ENCODE results near the gene MB21D2.
A peak's percentile ranks its signal among the peaks of the same experiment; 100 is the strongest.
"Not testable (repeated sequence)": the region's sequence is repeated elsewhere in the genome, so short reads cannot be mapped to it uniquely, and the experiment has no call there.

Gene MB21D2

GRCh38 chr3:192917404-192918274 is at the start of gene MB21D2:
TSS of gene MB21D2 (minus strand) at chr3:192917856. CDS start at chr3:192917840, 16 bp downstream.
- peak within 1 kb of the TSS; percentile 92 for H3K27ac ChIP-seq (ENCODE audit: low read depth, low read length)
- H3K4me3 ChIP-seq (ENCODE audit: low read depth, low read length) = peak within 1 kb of the TSS; percentile 99
- peaks cover 49% of the 10 kb centered on the region for H3K4me1 ChIP-seq (ENCODE audit: control insufficient read depth, insufficient read depth, low read length)
- H3K27me3 ChIP-seq (ENCODE audit: control insufficient read depth, insufficient read depth, low read length) = peaks cover 9% of the 10 kb centered on the region; the same call in 1 of the 2 replicates
- no peaks in the 10 kb centered on the region for H3K9me3 ChIP-seq (ENCODE audit: control insufficient read depth, insufficient read depth, low read length)
- peak within 1 kb of the TSS; percentile 92 for H3K9ac ChIP-seq (ENCODE audit: low read depth, low read length)
- no peaks in the 10 kb centered on the region for H3K36me3 ChIP-seq (ENCODE audit: control insufficient read depth, insufficient read depth, low read length)

- H3K9me3 ChIP-seq (ENCODE audit: control insufficient read depth, insufficient read depth, low read length); H3K36me3 ChIP-seq (ENCODE audit: control insufficient read depth, insufficient read depth, low read length); H3K27ac ChIP-seq (ENCODE audit: low read depth, low read length); H3K4me3 ChIP-seq (ENCODE audit: low read depth, low read length); H3K4me1 ChIP-seq (ENCODE audit: control insufficient read depth, insufficient read depth, low read length); H3K27me3 ChIP-seq (ENCODE audit: control insufficient read depth, insufficient read depth, low read length); H3K9ac ChIP-seq (ENCODE audit: low read depth, low read length): not testable (repeated sequence)
These were observed 47.5 kb upstream of the MB21D2 start for GRCh38 chr3:192964959-192965719.

- H3K27me3 ChIP-seq (ENCODE audit: control insufficient read depth, insufficient read depth, low read length) = no peaks in the 10 kb centered on the region
- no peak overlapping the region for H3K27ac ChIP-seq (ENCODE audit: low read depth, low read length)
- H3K9ac ChIP-seq (ENCODE audit: low read depth, low read length) = no peak overlapping the region
- H3K9me3 ChIP-seq (ENCODE audit: control insufficient read depth, insufficient read depth, low read length) = no peaks in the 10 kb centered on the region
- H3K4me1 ChIP-seq (ENCODE audit: control insufficient read depth, insufficient read depth, low read length) = no peaks in the 10 kb centered on the region
- H3K4me3 ChIP-seq (ENCODE audit: low read depth, low read length) = no peak overlapping the region
- no peaks in the 10 kb centered on the region for H3K36me3 ChIP-seq (ENCODE audit: control insufficient read depth, insufficient read depth, low read length)
These were observed 42.1 kb upstream of the MB21D2 start for GRCh38 chr3:192959773-192960172.

GRCh38 chr3:192958219-192958872 is 40.7 kb upstream of the MB21D2 start:
- Histone ChIP-seq H3K27me3 (ENCODE audit: control insufficient read depth, insufficient read depth, low read length) (no peaks in the 10 kb centered on the region), H3K9ac (ENCODE audit: low read depth, low read length) (no peak overlapping the region), H3K4me1 (ENCODE audit: control insufficient read depth, insufficient read depth, low read length) (no peaks in the 10 kb centered on the region), H3K9me3 (ENCODE audit: control insufficient read depth, insufficient read depth, low read length) (no peaks in the 10 kb centered on the region), H3K36me3 (ENCODE audit: control insufficient read depth, insufficient read depth, low read length) (no peaks in the 10 kb centered on the region), H3K27ac (ENCODE audit: low read depth, low read length) (no peak overlapping the region), H3K4me3 (ENCODE audit: low read depth, low read length) (no peak overlapping the region)

GRCh38 chr3:192957441-192958021 is 39.9 kb upstream of the MB21D2 start:
- no peak overlapping the region for H3K27ac ChIP-seq (ENCODE audit: low read depth, low read length)
- no peaks in the 10 kb centered on the region for H3K9me3 ChIP-seq (ENCODE audit: control insufficient read depth, insufficient read depth, low read length)
- H3K36me3 ChIP-seq (ENCODE audit: control insufficient read depth, insufficient read depth, low read length) = no peaks in the 10 kb centered on the region
- H3K4me1 ChIP-seq (ENCODE audit: control insufficient read depth, insufficient read depth, low read length) = no peaks in the 10 kb centered on the region
- H3K4me3 ChIP-seq (ENCODE audit: low read depth, low read length) = no peak overlapping the region
- H3K9ac ChIP-seq (ENCODE audit: low read depth, low read length) = no peak overlapping the region
- no peaks in the 10 kb centered on the region for H3K27me3 ChIP-seq (ENCODE audit: control insufficient read depth, insufficient read depth, low read length)

- Histone ChIP-seq H3K27ac (ENCODE audit: low read depth, low read length) (no peak overlapping the region), H3K36me3 (ENCODE audit: control insufficient read depth, insufficient read depth, low read length) (no peaks in the 10 kb centered on the region), H3K9ac (ENCODE audit: low read depth, low read length) (no peak overlapping the region), H3K9me3 (ENCODE audit: control insufficient read depth, insufficient read depth, low read length) (no peaks in the 10 kb centered on the region), H3K27me3 (ENCODE audit: control insufficient read depth, insufficient read depth, low read length) (no peaks in the 10 kb centered on the region), H3K4me3 (ENCODE audit: low read depth, low read length) (no peak overlapping the region), H3K4me1 (ENCODE audit: control insufficient read depth, insufficient read depth, low read length) (no peaks in the 10 kb centered on the region)
These were observed 36.3 kb upstream of the MB21D2 start for GRCh38 chr3:192953926-192954325.

GRCh38 chr3:192947421-192947820 is 29.8 kb upstream of the MB21D2 start:
- H3K27ac ChIP-seq (ENCODE audit: low read depth, low read length) = no peak overlapping the region

GRCh38 chr3:192943393-192943792 is 25.7 kb upstream of the MB21D2 start:
- Histone ChIP-seq H3K36me3 (ENCODE audit: control insufficient read depth, insufficient read depth, low read length) (no peaks in the 10 kb centered on the region), H3K9ac (ENCODE audit: low read depth, low read length) (no peak overlapping the region), H3K27ac (ENCODE audit: low read depth, low read length) (no peak overlapping the region), H3K27me3 (ENCODE audit: control insufficient read depth, insufficient read depth, low read length) (no peaks in the 10 kb centered on the region), H3K9me3 (ENCODE audit: control insufficient read depth, insufficient read depth, low read length) (no peaks in the 10 kb centered on the region), H3K4me1 (ENCODE audit: control insufficient read depth, insufficient read depth, low read length) (no peaks in the 10 kb centered on the region), H3K4me3 (ENCODE audit: low read depth, low read length) (no peak overlapping the region)

More at GRCh38 chr3:192947421-192947820, 29.8 kb upstream of the MB21D2 start:
- no peaks in the 10 kb centered on the region for H3K27me3 ChIP-seq (ENCODE audit: control insufficient read depth, insufficient read depth, low read length)
- H3K4me1 ChIP-seq (ENCODE audit: control insufficient read depth, insufficient read depth, low read length) = no peaks in the 10 kb centered on the region
- H3K36me3 ChIP-seq (ENCODE audit: control insufficient read depth, insufficient read depth, low read length) = no peaks in the 10 kb centered on the region
- H3K9ac ChIP-seq (ENCODE audit: low read depth, low read length) = no peak overlapping the region
- H3K4me3 ChIP-seq (ENCODE audit: low read depth, low read length) = no peak overlapping the region
- no peaks in the 10 kb centered on the region for H3K9me3 ChIP-seq (ENCODE audit: control insufficient read depth, insufficient read depth, low read length)

- no peaks in the 10 kb centered on the region for H3K36me3 ChIP-seq (ENCODE audit: control insufficient read depth, insufficient read depth, low read length)
- no peaks in the 10 kb centered on the region for H3K4me1 ChIP-seq (ENCODE audit: control insufficient read depth, insufficient read depth, low read length)
- H3K9ac ChIP-seq (ENCODE audit: low read depth, low read length) = no peak overlapping the region
These were observed 25.0 kb upstream of the MB21D2 start for GRCh38 chr3:192942625-192943024.

GRCh38 chr3:192940129-192940528 is 22.5 kb upstream of the MB21D2 start:
- Histone ChIP-seq H3K27ac (ENCODE audit: low read depth, low read length) (no peak overlapping the region), H3K9ac (ENCODE audit: low read depth, low read length) (no peak overlapping the region), H3K4me1 (ENCODE audit: control insufficient read depth, insufficient read depth, low read length) (no peaks in the 10 kb centered on the region), H3K36me3 (ENCODE audit: control insufficient read depth, insufficient read depth, low read length) (no peaks in the 10 kb centered on the region), H3K9me3 (ENCODE audit: control insufficient read depth, insufficient read depth, low read length) (no peaks in the 10 kb centered on the region), H3K27me3 (ENCODE audit: control insufficient read depth, insufficient read depth, low read length) (no peaks in the 10 kb centered on the region), H3K4me3 (ENCODE audit: low read depth, low read length) (no peak overlapping the region)

More at GRCh38 chr3:192942625-192943024, 25.0 kb upstream of the MB21D2 start:
- no peak overlapping the region for H3K27ac ChIP-seq (ENCODE audit: low read depth, low read length)
- no peak overlapping the region for H3K4me3 ChIP-seq (ENCODE audit: low read depth, low read length)
- no peaks in the 10 kb centered on the region for H3K9me3 ChIP-seq (ENCODE audit: control insufficient read depth, insufficient read depth, low read length)
- no peaks in the 10 kb centered on the region for H3K27me3 ChIP-seq (ENCODE audit: control insufficient read depth, insufficient read depth, low read length)

Measured in HUES48 (cell line).